ENCODE measurements around the gene MAP4K3. TPM values are rescaled to one million over a fixed set of nuclear protein-coding genes. Genes with fewer than 3 reads are reported as not detected.

MAP4K3 gene
- total RNA-seq, 3 donors from 2014 or later: 56.2 to 101 (median 69.8) TPM

- no peaks in the 10 kb centered on the region for H3K27me3 ChIP-seq
- no peak for DNase-seq (ENCODE audit: low spot score in 2 of 2)
- no peaks in the 10 kb centered on the region for H3K36me3 ChIP-seq
- TF ChIP-seq CTCF (IDR thresholded peaks at IDR 0.05) (no peak), POLR2AphosphoS5 (IDR thresholded peaks at IDR 0.05) (no peak), POLR2A (IDR thresholded peaks at IDR 0.05) (no peak)
- no peaks in the 10 kb centered on the region for H3K9me3 ChIP-seq
- peaks cover 0 to 9% of the 10 kb centered on the region in 2 donors for H3K4me1 ChIP-seq
- no peak overlapping the region for H3K4me3 ChIP-seq
- no peak overlapping the region for H3K27ac ChIP-seq
- intact Hi-C loops (cut with DNase I; ENCODE audit: low total_unique reads): no loop called here
Measured at GRCh38 chr2:39470580-39470979, 33.5 kb upstream of the MAP4K3 start.

- Histone ChIP-seq H3K27ac (peak overlapping the region; percentile 58 to 71), H3K27me3 (no peaks in the 10 kb centered on the region), H3K4me1 (peaks cover 0 to 9% of the 10 kb centered on the region in 2 donors), H3K36me3 (no peaks in the 10 kb centered on the region), H3K4me3 (peak overlapping the region in 1 of 3 donors; percentile 15), H3K9me3 (no peaks in the 10 kb centered on the region)
- no peak for DNase-seq (ENCODE audit: low spot score in 2 of 2)
- intact Hi-C loops (cut with DNase I; ENCODE audit: low total_unique reads): no loop called here
- no peak for TF ChIP-seq POLR2AphosphoS5 (IDR thresholded peaks at IDR 0.05)
Measured at GRCh38 chr2:39469807-39470206, 32.7 kb upstream of the MAP4K3 start.

GRCh38 chr2:39468579-39469451 is 31.7 kb upstream of the MAP4K3 start:
- intact Hi-C loops (cut with DNase I; ENCODE audit: low total_unique reads): no loop called here
- Histone ChIP-seq H3K9me3 (no peaks in the 10 kb centered on the region), H3K27me3 (no peaks in the 10 kb centered on the region), H3K4me1 (peaks cover 0 to 9% of the 10 kb centered on the region in 2 donors), H3K4me3 (no peak overlapping the region), H3K36me3 (no peaks in the 10 kb centered on the region), H3K27ac (peak overlapping the region; percentile 58 to 71)
- TF ChIP-seq CTCF (IDR thresholded peaks at IDR 0.05) (no peak), POLR2A (IDR thresholded peaks at IDR 0.05) (no peak), POLR2AphosphoS5 (IDR thresholded peaks at IDR 0.05) (peak in 1 of 3 donors; percentile 31)
- DNase-seq (ENCODE audit: low spot score in 2 of 2): no peak

- Histone ChIP-seq H3K4me1 (peaks cover 0 to 9% of the 10 kb centered on the region in 2 donors), H3K9me3 (no peaks in the 10 kb centered on the region), H3K4me3 (no peak overlapping the region), H3K27ac (no peak overlapping the region), H3K27me3 (no peaks in the 10 kb centered on the region), H3K36me3 (no peaks in the 10 kb centered on the region)
- TF ChIP-seq CTCF (IDR thresholded peaks at IDR 0.05): no peak
- TF ChIP-seq POLR2AphosphoS5 (IDR thresholded peaks at IDR 0.05): no peak
- no peak for TF ChIP-seq POLR2A (IDR thresholded peaks at IDR 0.05)
- no peak for DNase-seq (ENCODE audit: low spot score in 2 of 2)
- intact Hi-C loops (cut with DNase I; ENCODE audit: low total_unique reads): no loop called here
Measured at GRCh38 chr2:39466311-39466710, 29.2 kb upstream of the MAP4K3 start.

GRCh38 chr2:39464864-39465263 is 27.8 kb upstream of the MAP4K3 start:
- DNase-seq (ENCODE audit: low spot score in 2 of 2): no peak
- intact Hi-C loops (cut with DNase I; ENCODE audit: low total_unique reads): no loop called here
- Histone ChIP-seq H3K27ac (no peak overlapping the region), H3K27me3 (no peaks in the 10 kb centered on the region), H3K4me3 (no peak overlapping the region), H3K36me3 (no peaks in the 10 kb centered on the region), H3K9me3 (no peaks in the 10 kb centered on the region), H3K4me1 (peaks cover 0 to 9% of the 10 kb centered on the region in 2 donors)
- no peak for TF ChIP-seq POLR2AphosphoS5 (IDR thresholded peaks at IDR 0.05)
- TF ChIP-seq CTCF (IDR thresholded peaks at IDR 0.05): no peak
- no peak for TF ChIP-seq POLR2A (IDR thresholded peaks at IDR 0.05)

All from breast epithelium (tissue), 4 donors.